ENCODE measurements around the gene NFAT5. TPM values are rescaled to one million over a fixed set of nuclear protein-coding genes. Genes with fewer than 3 reads are reported as not detected.

NFAT5 gene
- total RNA-seq, 2 experiments from 2014 or later = 19.5 to 21.2 TPM

- no peak for TF ChIP-seq CTCF (IDR thresholded peaks at IDR 0.05)
- no peak for ATAC-seq (ENCODE audit: poor library complexity)
- CTCF ChIA-PET = interaction anchor here (0.7 kb wide), 1 partner anchor 45 kb away, joined by 4 read pairs; no protein-coding TSS in a partner anchor
- POLR2A ChIA-PET = interaction anchor here (0.6 kb wide), 1 partner anchor 25 kb away, joined by 5 read pairs; no protein-coding TSS in a partner anchor
- no peak for DNase-seq
- Mint-ChIP-seq H3K4me3 (no peak overlapping the region), H3K27me3 (no peaks in the 10 kb centered on the region), H3K36me3 (ENCODE audit: low read depth) (no peaks in the 10 kb centered on the region), H3K27ac (no peak overlapping the region), H3K9me3 (no peaks in the 10 kb centered on the region), H3K4me1 (ENCODE audit: low read depth) (peaks cover 10% of the 10 kb centered on the region)
- Histone ChIP-seq H3K36me3 (ENCODE audit: insufficient read depth, low read length) (no peaks in the 10 kb centered on the region), H3K9me3 (ENCODE audit: control insufficient read depth in 1 of 2, insufficient read depth in 1 of 2, low read length in 2 of 2) (no peaks in the 10 kb centered on the region), H3K4me1 (ENCODE audit: insufficient read depth, low read length) (peaks cover 9% of the 10 kb centered on the region), H3K27me3 (ENCODE audit: control insufficient read depth in 1 of 2, insufficient read depth in 2 of 2, low read length in 2 of 2) (no peaks in the 10 kb centered on the region), H3K4me3 (ENCODE audit: low read length) (no peak overlapping the region), H3K27ac (ENCODE audit: low read depth in 1 of 2, low read length in 2 of 2) (no peak overlapping the region)
- intact Hi-C loops (cut with DNase I, micrococcal nuclease) = loop anchor here in 1 of 2 experiments (10.0 kb wide), 1 partner anchor 72 kb away; no protein-coding TSS in a partner anchor
These were observed 32.9 kb upstream of the NFAT5 start for GRCh38 chr16:69532641-69533455.

- no peaks in the 10 kb centered on the region for H3K36me3 Mint-ChIP-seq (ENCODE audit: low read depth)
- intact Hi-C loops (cut with DNase I, micrococcal nuclease) = loop anchor here in 1 of 2 experiments (10.0 kb wide), 1 partner anchor 70 kb away; no protein-coding TSS in a partner anchor
- no peak for TF ChIP-seq CTCF (IDR thresholded peaks at IDR 0.05)
- CTCF ChIA-PET = interaction anchor here (0.6 to 1.4 kb wide), 2 partner anchors 11 to 383 kb away, joined by 3 read pairs; no protein-coding TSS in a partner anchor
- POLR2A ChIA-PET = no interaction called here
- peaks cover 9% of the 10 kb centered on the region for H3K4me1 ChIP-seq (ENCODE audit: insufficient read depth, low read length)
- no peak for DNase-seq
- no peaks in the 10 kb centered on the region for H3K36me3 ChIP-seq (ENCODE audit: insufficient read depth, low read length)
- H3K9me3 Mint-ChIP-seq = no peaks in the 10 kb centered on the region
- no peaks in the 10 kb centered on the region for H3K27me3 ChIP-seq (ENCODE audit: control insufficient read depth in 1 of 2, insufficient read depth in 2 of 2, low read length in 2 of 2)
- ATAC-seq (ENCODE audit: poor library complexity) = no peak
- H3K27ac Mint-ChIP-seq = no peak overlapping the region
- H3K4me3 ChIP-seq (ENCODE audit: low read length) = no peak overlapping the region
- peaks cover 10% of the 10 kb centered on the region for H3K4me1 Mint-ChIP-seq (ENCODE audit: low read depth)
- H3K27me3 Mint-ChIP-seq = no peaks in the 10 kb centered on the region
- no peaks in the 10 kb centered on the region for H3K9me3 ChIP-seq (ENCODE audit: control insufficient read depth in 1 of 2, insufficient read depth in 1 of 2, low read length in 2 of 2)
- H3K27ac ChIP-seq (ENCODE audit: low read depth in 1 of 2, low read length in 2 of 2) = no peak overlapping the region
- H3K4me3 Mint-ChIP-seq = no peak overlapping the region
These were observed 31.0 kb upstream of the NFAT5 start for GRCh38 chr16:69534720-69535119.

GRCh38 chr16:69535123-69536050 lies 30.4 kb upstream of the NFAT5 start:
- H3K27me3 Mint-ChIP-seq = no peaks in the 10 kb centered on the region
- TF ChIP-seq CTCF (IDR thresholded peaks at IDR 0.05) = no peak
- ATAC-seq (ENCODE audit: poor library complexity) (no peak), DNase-seq (no peak)
- H3K27ac ChIP-seq (ENCODE audit: low read depth in 1 of 2, low read length in 2 of 2) = no peak overlapping the region
- H3K27ac Mint-ChIP-seq = no peak overlapping the region
- H3K9me3 ChIP-seq (ENCODE audit: control insufficient read depth in 1 of 2, insufficient read depth in 1 of 2, low read length in 2 of 2) = no peaks in the 10 kb centered on the region
- H3K4me1 Mint-ChIP-seq (ENCODE audit: low read depth) = peaks cover 8% of the 10 kb centered on the region
- no peaks in the 10 kb centered on the region for H3K27me3 ChIP-seq (ENCODE audit: control insufficient read depth in 1 of 2, insufficient read depth in 2 of 2, low read length in 2 of 2)
- peaks cover 6% of the 10 kb centered on the region for H3K4me1 ChIP-seq (ENCODE audit: insufficient read depth, low read length)
- intact Hi-C loops (cut with DNase I, micrococcal nuclease) = loop anchor here in 1 of 2 experiments (10.0 kb wide), 1 partner anchor 69 kb away; no protein-coding TSS in a partner anchor
- ChIA-PET POLR2A (no interaction called here), CTCF (interaction anchor here (1.4 kb wide), 1 partner anchor 12 kb away, joined by 3 read pairs; no protein-coding TSS in a partner anchor)
- H3K9me3 Mint-ChIP-seq = no peaks in the 10 kb centered on the region
- no peak overlapping the region for H3K4me3 ChIP-seq (ENCODE audit: low read length)
- H3K36me3 ChIP-seq (ENCODE audit: insufficient read depth, low read length) = no peaks in the 10 kb centered on the region
- no peaks in the 10 kb centered on the region for H3K36me3 Mint-ChIP-seq (ENCODE audit: low read depth)
- no peak overlapping the region for H3K4me3 Mint-ChIP-seq
